Upper lobe of left lung (tissue), 6 donors: Measurements from ENCODE around the gene BAHD1. TPM values are rescaled to one million over a fixed set of nuclear protein-coding genes. Genes with fewer than 3 reads are reported as not detected.
A peak's percentile ranks its signal among the peaks of the same experiment; 100 is the strongest.

Experiments used
- ATAC-seq, 2 donors: fragments of 200-7000 bp; cut with Tn5 transposase; one replicate each; pipeline ENCODE4 v1.9.1; 2022; ENCODE audit warnings: mild to moderate bottlenecking in 2 of 2, moderate library complexity in 2 of 2; ENCODE audit not compliant: low FRiP score in 2 of 2
- DNase-seq, 2 donors: peaks; one replicate each; pipeline ENCODE4 v3.0.0-alpha.2; 2019 to 2020
- H3K27ac ChIP-seq, 4 donors: fragments of 200-600 bp; sonication (generic); one replicate each; pipeline ENCODE4 v1.5.1; 2016 to 2019
- H3K27me3 ChIP-seq, 4 donors: fragments of 200-600 bp; sonication (generic); one replicate each; pipeline ENCODE4 v1.5.1; 2017 to 2019
- H3K36me3 ChIP-seq, 4 donors: fragments of 200-600 bp; sonication (generic); one replicate each; pipeline ENCODE4 v1.5.1; 2016 to 2019
- H3K4me1 ChIP-seq, 4 donors: fragments of 200-600 bp; sonication (generic); one replicate each; pipeline ENCODE4 v1.5.1; 2018 to 2019
- H3K4me3 ChIP-seq, 4 donors: fragments of 200-600 bp; sonication (generic); one replicate each; pipeline ENCODE4 v1.5.1; 2017 to 2019; ENCODE audit warnings: mild to moderate bottlenecking in 2 of 4, moderate library complexity in 1 of 4
- H3K9me3 ChIP-seq, 4 donors: fragments of 200-600 bp; sonication (generic); one replicate each; pipeline ENCODE4 v1.5.1; 2018 to 2019
- EP300 ChIP-seq, 4 donors: sonication (generic); formaldehyde crosslinking; IDR thresholded peaks; one replicate each; pipeline ENCODE4 v1.5.1; 2017; ENCODE audit warnings: antibody characterized with exemption in 4 of 4, control low read depth in 2 of 4
- POLR2A ChIP-seq, 4 donors: fragments of 450-650 bp; IDR thresholded peaks; one replicate each; pipeline ENCODE4 v1.5.1; 2016 to 2017; ENCODE audit warnings: antibody characterized with exemption in 4 of 4, mild to moderate bottlenecking in 2 of 4
- POLR2AphosphoS5 ChIP-seq, 2 donors: sonication (generic); formaldehyde crosslinking; IDR thresholded peaks; one replicate each; pipeline ENCODE4 v1.5.1; 2017; ENCODE audit warnings: antibody characterized with exemption in 2 of 2
- WGBS, 2 donors: methylation state at CpG; one replicate each; pipeline ENCODE4 v1.1.5; 2017 to 2018; 5-methylcytosine and 5-hydroxymethylcytosine counted together
- total RNA-seq, 6 donors: library from RNA; depleted of rRNA in 4 of 6; stranded (reverse); fragments of >200 nt in 4 of 6; gene quantifications; one replicate each; pipeline versions ENCODE4 v1.1.0 to v1.2.1, GENCODE V29; 2016 to 2021
- TF ChIP-seq, protein P1 (sequence below), 6 experiments: fragments of 450-650 bp in 4 of 6; fragments of 200-600 bp in 2 of 6; sonication (generic) in 2 of 6; IDR thresholded peaks; one replicate each; pipeline ENCODE4 v1.5.1; 2016 to 2019; ENCODE audit warnings: antibody characterized with exemption in 6 of 6
- donor health status: DM: no; HTN: no; CAD: no; lungs with moderate emphysema.
- donor health status: DM: no; HTN: yes; CAD: no; lungs with severe emphysema.

The BAHD1 gene
- total RNA-seq, 6 donors from 2014 or later: 21.0 to 36.9 (median 28.5) TPM

DNA sequence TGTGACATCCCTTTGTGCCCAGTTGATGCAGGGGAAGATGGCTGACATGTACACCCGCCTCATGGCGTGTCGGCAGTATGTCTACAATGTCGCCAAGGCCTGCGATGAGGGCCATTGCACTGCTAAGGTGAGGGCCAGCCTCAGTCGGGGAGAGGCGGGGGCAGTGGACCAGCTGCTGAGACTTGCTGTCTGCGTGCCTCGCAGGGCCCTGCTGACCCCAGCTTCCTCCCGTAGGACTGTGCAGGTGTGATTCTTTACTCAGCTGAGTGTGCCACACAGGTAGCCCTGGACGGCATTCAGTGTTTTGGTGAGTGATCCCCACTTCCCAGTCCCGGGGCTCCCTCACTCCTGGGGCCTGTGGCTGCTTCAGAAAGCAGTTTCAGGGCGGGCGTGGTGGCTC is 24.7 kb upstream of the BAHD1 start:
- Histone ChIP-seq H3K36me3 (peaks cover 22 to 76% (median 64%) of the 10 kb centered on the region in 4 donors), H3K27ac (no peak overlapping the region), H3K4me1 (peaks cover 2 to 9% (median 6%) of the 10 kb centered on the region in 4 donors), H3K4me3 (no peak overlapping the region), H3K27me3 (no peaks in the 10 kb centered on the region), H3K9me3 (no peaks in the 10 kb centered on the region)
- ATAC-seq (no peak), DNase-seq (peak in 1 of 2 donors; percentile 53)
- TF ChIP-seq, protein P1, sequence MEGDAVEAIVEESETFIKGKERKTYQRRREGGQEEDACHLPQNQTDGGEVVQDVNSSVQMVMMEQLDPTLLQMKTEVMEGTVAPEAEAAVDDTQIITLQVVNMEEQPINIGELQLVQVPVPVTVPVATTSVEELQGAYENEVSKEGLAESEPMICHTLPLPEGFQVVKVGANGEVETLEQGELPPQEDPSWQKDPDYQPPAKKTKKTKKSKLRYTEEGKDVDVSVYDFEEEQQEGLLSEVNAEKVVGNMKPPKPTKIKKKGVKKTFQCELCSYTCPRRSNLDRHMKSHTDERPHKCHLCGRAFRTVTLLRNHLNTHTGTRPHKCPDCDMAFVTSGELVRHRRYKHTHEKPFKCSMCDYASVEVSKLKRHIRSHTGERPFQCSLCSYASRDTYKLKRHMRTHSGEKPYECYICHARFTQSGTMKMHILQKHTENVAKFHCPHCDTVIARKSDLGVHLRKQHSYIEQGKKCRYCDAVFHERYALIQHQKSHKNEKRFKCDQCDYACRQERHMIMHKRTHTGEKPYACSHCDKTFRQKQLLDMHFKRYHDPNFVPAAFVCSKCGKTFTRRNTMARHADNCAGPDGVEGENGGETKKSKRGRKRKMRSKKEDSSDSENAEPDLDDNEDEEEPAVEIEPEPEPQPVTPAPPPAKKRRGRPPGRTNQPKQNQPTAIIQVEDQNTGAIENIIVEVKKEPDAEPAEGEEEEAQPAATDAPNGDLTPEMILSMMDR (IDR thresholded peaks at IDR 0.05): no peak
- TF ChIP-seq EP300 (IDR thresholded peaks at IDR 0.05) (no peak), POLR2AphosphoS5 (IDR thresholded peaks at IDR 0.05) (no peak), POLR2A (IDR thresholded peaks at IDR 0.05) (no peak)
- 90 to 92% methylated on average over 2 to 14 of the region's 14 CpGs for WGBS, 2 donors

DNA sequence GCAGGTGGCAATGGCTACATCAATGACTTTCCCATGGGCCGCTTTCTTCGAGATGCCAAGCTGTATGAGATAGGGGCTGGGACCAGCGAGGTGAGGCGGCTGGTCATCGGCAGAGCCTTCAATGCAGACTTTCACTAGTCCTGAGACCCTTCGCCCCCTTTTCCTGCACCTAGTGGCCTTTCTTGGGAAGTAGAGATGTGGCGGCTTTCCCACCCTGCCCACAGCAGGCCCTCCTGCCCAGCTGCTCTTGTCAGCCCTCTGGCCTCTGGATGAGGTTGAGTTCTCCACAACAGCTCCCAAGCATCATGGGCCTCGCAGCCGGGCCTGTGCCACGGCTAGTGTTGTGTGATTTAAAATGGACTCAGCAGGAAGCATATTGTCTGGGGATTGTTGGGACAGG is 22.6 kb upstream of the BAHD1 start:
- H3K9me3 ChIP-seq: no peaks in the 10 kb centered on the region
- ATAC-seq (no peak), DNase-seq (peak in 1 of 2 donors; percentile 36)
- no peaks in the 10 kb centered on the region for H3K27me3 ChIP-seq
- H3K36me3 ChIP-seq: peaks cover 17 to 56% (median 47%) of the 10 kb centered on the region in 4 donors
- TF ChIP-seq POLR2AphosphoS5 (IDR thresholded peaks at IDR 0.05): no peak
- TF ChIP-seq POLR2A (IDR thresholded peaks at IDR 0.05): no peak
- TF ChIP-seq EP300 (IDR thresholded peaks at IDR 0.05): no peak
- TF ChIP-seq, protein P1 (IDR thresholded peaks at IDR 0.05): no peak
- H3K4me1 ChIP-seq: peaks cover 9 to 20% (median 17%) of the 10 kb centered on the region in 4 donors
- H3K4me3 ChIP-seq: no peak overlapping the region
- WGBS, 2 donors: 93% methylated on average over 10 of the region's 10 CpGs
- no peak overlapping the region for H3K27ac ChIP-seq

DNA sequence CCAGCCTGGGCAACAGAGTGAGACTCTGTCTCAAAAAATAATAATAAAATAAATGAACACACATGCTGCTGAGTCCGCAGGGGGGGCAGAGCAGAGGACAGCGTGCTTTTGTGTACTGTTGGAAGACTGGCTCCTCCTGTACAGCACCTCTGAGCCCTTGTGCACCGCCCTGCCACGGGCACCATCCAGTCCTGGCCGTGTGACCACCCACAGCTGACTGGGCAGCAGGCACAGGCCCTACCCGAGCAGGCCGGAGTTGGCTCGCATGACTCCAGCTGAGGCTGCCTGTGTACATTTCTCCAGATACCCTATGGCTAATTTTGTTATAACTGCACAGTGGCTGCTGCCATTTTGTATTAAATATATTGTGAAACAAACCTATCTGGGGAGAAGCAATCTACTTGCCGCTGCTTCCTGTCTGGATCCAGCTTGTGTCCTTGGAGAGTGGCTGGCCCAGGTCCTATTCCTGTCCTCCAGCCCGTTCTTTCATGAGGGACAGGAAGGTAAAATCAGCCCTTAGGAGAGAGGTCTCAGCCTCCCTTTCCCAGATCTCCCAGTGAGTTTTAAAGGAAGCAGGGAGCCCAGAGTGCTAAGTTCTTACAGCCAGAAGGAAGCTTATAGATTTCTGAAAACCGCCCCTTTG is 20.6 kb upstream of the BAHD1 start:
- H3K27ac ChIP-seq: peak overlapping the region in 1 of 4 donors; percentile 49
- H3K9me3 ChIP-seq: no peaks in the 10 kb centered on the region
- TF ChIP-seq POLR2A (IDR thresholded peaks at IDR 0.05) (no peak), POLR2AphosphoS5 (IDR thresholded peaks at IDR 0.05) (no peak), EP300 (IDR thresholded peaks at IDR 0.05) (no peak)
- TF ChIP-seq, protein P1 (IDR thresholded peaks at IDR 0.05): no peak
- DNase-seq (peak in 1 of 2 donors; percentile 66), ATAC-seq (no peak)
- H3K4me3 ChIP-seq: no peak overlapping the region
- H3K36me3 ChIP-seq: peaks cover 13 to 35% (median 30%) of the 10 kb centered on the region in 4 donors
- WGBS, 2 donors: 80 to 89% methylated on average over 11 of the region's 11 CpGs
- H3K4me1 ChIP-seq: peaks cover 9 to 20% (median 17%) of the 10 kb centered on the region in 4 donors
- no peaks in the 10 kb centered on the region for H3K27me3 ChIP-seq

DNA sequence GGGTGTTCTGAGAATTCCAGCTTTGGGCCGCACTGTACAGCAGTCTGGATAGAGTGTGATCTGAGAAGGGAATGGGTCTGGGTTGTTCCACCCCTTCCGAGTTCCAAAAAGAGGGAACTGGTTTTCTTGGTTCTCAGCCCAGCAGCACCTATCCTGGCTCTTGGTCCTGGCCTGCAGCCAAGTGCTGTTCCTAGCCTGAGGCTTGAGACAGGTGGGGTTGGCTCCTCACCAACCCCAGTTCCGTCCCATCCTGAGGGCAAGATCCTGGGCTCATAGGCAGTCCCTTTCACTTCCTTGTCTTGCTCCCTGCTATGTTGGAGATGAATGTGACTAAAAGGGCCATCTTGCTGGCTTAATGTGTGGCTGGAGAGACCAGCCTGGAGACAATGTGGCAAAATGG is 20.0 kb upstream of the BAHD1 start:
- TF ChIP-seq EP300 (IDR thresholded peaks at IDR 0.05): no peak
- TF ChIP-seq POLR2A (IDR thresholded peaks at IDR 0.05): no peak
- peak in 1 of 2 donors; percentile 39 for TF ChIP-seq POLR2AphosphoS5 (IDR thresholded peaks at IDR 0.05)
- H3K27me3 ChIP-seq: no peaks in the 10 kb centered on the region
- peaks cover 9 to 20% (median 17%) of the 10 kb centered on the region in 4 donors for H3K4me1 ChIP-seq
- DNase-seq (peak in 1 of 2 donors; percentile 86), ATAC-seq (peak; percentile 39 to 47)
- H3K27ac ChIP-seq: no peak overlapping the region
- WGBS, 2 donors: 51 to 58% methylated on average over 3 of the region's 3 CpGs
- peaks cover 9 to 29% (median 24%) of the 10 kb centered on the region in 4 donors for H3K36me3 ChIP-seq
- H3K9me3 ChIP-seq: no peaks in the 10 kb centered on the region
- H3K4me3 ChIP-seq: no peak overlapping the region

DNA sequence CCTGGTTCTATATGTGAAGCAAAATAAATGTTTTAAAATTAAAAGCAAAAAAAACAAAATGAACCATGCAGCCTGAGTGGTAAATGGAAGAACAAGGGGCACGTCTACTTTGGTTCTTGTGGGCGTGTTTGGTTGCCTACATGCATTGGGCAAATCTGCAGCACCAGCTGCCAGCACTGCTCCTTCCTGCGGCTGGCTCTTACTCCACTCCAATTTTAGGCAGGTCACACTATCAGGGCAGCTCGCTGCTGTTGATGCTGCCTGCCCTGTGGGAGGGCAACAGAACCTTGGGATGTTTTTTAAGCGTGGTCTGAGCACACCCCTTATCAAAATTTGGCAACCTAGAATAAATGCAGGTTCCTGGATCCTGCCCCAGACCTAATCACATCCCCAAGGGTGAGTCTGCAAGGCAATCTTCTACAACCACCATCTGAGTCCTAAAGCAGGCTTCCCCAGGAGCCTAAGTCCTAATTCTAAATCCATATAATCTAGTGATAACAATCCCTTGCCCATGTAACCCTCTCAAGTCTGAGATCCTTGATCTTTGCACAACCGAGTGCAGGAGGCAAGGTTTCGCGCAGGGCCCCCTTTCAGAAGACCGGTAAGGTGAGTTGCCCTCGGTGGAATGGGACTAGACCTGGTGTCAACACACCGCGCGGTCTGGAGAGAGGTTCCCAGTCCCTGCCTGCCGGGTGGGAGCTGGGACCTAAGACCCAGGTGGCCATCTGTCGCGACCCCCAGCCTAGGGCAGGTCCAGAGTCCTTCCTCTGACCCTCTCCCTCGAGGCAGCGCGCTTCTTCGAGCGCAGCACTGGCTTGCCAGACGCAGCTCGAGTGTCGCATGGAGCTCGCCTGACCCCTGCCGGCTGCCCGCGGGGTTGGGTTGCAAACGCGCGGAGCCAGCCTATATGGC is 19.3 kb upstream of the BAHD1 start:
- Histone ChIP-seq H3K27me3 (no peaks in the 10 kb centered on the region), H3K36me3 (peaks cover 2 to 22% (median 17%) of the 10 kb centered on the region in 4 donors), H3K9me3 (no peaks in the 10 kb centered on the region), H3K4me1 (peaks cover 9 to 20% (median 17%) of the 10 kb centered on the region in 4 donors), H3K4me3 (no peak overlapping the region), H3K27ac (no peak overlapping the region)
- peak; percentile 93 to 97 for ATAC-seq
- 12 to 61% methylated on average over 4 to 31 of the region's 31 CpGs for WGBS, 2 donors
- TF ChIP-seq, protein P1 (IDR thresholded peaks at IDR 0.05): peak; percentile 88 to 98 (median 94)
- TF ChIP-seq POLR2AphosphoS5 (IDR thresholded peaks at IDR 0.05): no peak
- no peak for TF ChIP-seq EP300 (IDR thresholded peaks at IDR 0.05)
- TF ChIP-seq POLR2A (IDR thresholded peaks at IDR 0.05): peak in 1 of 4 donors; percentile 36
- DNase-seq: peak; percentile 85 to 98
